ENCODE data around the gene HAUS6.
"Not testable (repeated sequence)": the region's sequence is repeated elsewhere in the genome, so short reads cannot be mapped to it uniquely, and the experiment has no call there.

The HAUS6 gene

DNA sequence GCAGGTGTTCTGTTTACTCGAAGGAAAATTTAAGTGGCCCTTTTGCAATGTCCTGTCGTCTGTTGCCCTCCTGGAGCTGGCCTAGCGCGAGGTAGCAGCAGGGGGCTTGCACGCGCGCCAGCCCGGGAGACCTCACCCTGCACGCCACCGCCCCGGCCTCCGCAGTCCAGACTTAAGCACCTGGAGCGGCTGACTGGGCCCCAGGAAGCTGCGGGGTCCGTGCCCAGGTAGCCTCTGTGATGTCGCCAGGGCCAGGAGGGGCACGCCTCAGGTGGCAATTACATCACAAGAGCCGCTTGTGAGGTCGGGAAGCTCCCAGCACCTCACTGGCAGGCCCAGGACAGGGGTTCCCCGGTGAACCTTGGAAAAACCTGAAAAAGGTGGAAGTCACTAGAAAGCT is 69.7 kb downstream of the HAUS6 start, which contains the start of gene SAXO1:
Gene SAXO1 (minus strand): TSS at position 195 of the 400 bp plus-strand sequence. CDS start 301 bp downstream, outside the sequence.
- no peak for DNase-seq (ENCODE audit: low spot score)

DNA sequence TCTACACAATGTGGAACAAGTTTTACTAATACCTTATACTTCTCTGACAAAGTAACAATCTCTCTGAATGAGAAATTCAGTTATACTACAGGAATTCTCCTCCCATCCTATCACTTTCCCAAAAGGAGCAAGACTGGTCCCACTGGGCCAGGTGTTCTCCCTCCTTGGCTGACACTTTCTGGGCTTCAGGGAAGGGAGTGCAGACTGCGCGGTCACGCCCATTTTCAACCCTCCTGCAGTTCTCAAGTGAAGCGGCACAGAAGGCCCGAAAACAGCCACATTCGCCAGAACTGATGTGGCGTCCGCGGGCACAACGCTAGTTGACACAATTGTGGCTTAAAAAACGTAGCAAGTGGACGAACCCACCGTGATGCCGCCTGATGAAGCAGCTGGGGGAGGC is 70.3 kb downstream of the HAUS6 start:
- DNase-seq (ENCODE audit: low spot score), result no peak

DNA sequence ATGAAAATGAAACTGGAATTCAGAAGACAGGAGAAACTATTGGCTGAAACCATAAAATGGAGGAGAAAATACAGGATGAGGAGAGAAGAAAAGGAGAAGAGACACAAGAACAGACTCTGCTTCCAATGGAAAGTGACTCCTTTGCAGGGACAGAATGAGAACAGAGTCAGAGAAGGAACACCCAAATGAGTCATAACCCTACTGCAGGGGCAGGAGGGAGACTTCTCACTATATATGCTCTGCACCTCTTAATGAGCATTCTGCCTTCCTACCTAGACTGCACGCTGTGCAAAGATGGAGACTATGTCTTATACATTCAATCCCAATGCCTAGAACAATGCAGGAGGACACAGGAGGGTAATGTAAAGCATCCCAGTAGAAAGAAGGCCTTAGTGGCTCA is 71.8 kb downstream of the HAUS6 start:
- no peak for DNase-seq (ENCODE audit: low spot score)

DNA sequence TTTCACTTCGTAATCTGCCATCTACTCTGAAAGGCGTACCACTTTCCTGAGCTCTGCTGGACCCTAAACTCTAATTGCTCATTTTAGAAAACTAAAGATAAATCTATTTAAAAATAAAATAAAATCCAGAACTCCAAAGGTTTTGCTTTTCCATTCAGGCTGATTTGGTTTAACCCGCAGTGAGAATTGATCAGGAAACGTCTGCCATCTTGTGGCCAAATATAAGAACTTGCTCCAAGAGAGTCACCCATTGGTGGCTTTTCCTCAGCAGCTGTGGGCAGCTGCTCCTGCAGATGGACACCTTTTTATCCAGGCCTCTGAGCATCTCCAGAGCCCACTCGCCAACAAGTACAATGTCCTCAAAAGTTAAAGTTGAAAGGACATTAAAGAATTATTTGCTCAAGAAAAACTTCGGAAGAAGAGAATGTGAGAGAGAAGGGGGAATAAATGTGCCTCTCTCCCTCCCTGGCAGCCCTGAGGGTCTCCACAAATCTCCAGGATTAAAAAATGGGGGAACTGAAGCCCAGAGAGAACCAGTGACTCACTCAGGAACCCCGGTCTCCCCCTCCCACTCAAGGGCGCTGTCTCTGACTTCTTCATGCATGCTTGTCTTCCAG is 73.8 kb downstream of the HAUS6 start:
- DNase-seq (ENCODE audit: low spot score), result peak; percentile 53

DNA sequence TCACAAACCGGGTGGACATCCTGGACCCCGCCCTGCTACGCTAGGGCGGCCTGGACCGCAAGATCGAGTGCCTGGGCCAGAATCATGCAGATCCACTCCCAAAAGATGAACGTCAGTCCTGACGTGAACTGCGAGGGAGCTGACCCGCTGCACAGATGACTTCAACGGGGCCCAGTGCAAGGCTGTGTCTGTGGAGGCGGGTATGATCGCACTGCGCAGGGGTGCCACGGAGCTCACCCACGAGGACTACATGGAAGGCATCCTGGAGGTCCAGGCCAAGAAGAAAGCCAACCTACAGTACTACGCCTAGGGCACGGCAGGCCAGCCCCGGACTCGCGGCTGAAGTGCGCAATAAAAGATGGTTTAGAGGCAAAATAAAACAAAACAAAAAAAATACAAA is 74.9 kb downstream of the HAUS6 start:
- DNase-seq (ENCODE audit: low spot score), result no peak

DNA sequence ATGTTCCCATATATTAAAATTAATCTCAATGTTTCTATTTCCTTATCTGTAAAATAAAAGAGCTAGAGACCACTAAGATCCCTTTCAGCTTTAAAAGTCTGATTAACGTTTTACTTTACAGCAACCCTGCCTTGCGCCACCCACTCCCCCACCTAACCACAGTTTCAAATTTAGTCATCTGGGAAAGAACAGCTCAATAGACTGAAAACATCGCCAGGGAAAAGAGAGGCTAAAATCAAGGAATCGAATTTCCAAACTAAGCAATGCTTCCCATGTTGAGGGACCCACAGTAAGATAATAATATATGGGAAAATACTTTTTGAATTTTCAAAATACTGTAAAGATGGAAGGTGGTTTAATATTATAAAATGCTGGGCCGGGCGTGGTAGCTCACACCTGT is 76.3 kb downstream of the HAUS6 start:
- DNase-seq (ENCODE audit: low spot score), result no peak

DNA sequence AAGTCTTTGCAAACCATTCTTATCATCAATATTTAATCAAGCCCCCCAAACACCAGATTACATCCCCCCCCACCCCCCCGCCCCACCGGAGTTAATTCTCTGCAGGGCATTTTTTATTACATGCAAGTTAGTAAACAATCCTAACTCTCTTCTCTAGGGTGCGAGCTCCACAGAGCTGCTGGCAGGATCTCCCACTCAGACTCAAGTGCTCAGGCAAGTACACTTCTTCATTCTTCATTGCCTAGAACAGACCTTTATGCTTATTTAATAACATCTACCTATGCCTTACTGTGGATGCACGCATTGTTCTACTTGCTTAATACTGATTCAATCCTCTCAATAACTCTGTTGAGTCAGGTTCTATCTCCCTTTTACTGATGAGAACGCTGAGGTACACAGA is 79.6 kb downstream of the HAUS6 start:
- no peak for DNase-seq (ENCODE audit: low spot score)

DNA sequence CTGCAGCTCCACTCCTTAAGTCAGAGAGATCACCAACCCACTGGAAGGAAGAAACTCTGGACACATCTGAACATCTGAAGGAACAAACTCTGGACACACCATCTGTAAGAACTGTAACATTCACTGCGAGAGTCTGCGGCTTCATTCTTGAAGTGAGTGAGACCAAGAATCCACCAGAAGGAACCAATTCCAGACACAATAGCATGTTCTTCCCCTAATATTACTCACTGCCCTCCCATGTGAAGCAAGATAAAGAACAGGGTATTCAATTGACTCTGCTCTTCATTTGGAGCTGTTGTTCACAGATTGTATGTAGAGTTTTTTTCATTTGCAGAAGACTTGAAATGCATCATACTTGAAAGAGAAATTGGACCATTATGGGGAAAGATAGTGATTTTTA is 80.5 kb downstream of the HAUS6 start:
- no peak for DNase-seq (ENCODE audit: low spot score)

DNA sequence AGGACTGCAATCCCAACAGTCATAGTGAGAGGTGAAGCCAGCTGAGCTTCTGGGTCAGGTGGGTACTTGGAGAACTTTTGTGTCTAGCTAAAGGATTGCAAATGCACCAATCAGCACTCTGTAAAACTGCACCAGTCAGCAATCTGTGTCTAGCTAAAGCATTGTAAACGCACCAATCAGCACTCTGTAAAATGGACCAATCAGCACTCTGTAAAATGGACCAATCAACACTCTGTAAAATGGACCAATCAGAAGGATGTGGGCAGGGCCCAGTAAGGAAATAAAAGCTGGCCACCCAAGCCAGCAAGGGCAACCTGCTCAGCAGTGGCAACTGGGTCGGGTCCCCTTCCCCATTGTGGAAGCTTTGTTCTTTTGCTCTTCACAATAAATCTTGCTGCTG is 81.1 kb downstream of the HAUS6 start:
- not testable (repeated sequence) for DNase-seq (ENCODE audit: low spot score)

DNA sequence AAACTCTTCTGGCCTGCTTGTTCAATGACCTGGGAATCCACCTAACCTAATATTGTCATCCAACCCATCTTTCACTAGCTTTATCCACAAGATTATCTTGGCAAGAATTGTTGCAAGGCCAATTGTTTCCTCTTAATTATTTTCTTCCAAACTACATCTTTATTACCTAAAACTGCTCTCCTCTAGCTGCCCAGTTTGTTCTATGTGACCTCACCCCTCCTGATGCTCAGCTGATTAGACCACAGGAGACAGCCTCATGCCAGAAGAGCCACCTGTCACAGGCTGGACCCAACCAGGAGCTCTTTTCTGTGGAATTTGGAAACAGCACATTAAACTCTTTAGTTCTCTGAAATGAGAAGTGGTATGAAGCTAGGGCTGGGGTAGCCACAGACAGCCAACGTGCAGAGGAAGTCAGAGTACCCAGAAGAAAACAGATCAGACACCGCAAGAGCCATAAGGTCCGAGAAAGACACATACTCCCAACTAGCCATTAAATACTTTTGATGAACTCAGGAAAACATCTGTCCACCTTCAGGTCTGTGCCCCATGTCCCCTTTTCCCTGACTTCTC is 81.7 kb downstream of the HAUS6 start:
- no peak for DNase-seq (ENCODE audit: low spot score)

DNA sequence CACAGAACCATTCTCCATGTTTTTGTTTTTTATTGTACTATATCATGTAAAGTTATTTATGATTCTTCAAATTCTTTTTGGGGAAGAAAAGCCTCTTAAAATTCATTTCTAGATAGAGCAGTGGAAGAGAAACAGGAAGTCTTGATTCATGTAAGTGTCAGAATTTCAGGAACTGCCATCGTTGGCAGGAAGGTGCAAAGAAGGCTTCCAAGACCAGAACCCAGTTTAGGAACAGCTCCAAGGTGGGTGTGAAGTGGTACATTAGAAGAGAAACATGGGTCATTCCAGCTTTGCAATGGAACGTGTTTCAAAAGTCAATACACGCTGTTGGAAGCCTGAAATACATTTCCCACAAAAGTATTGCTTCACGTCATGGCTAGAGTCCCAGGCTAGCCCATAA is 84.5 kb downstream of the HAUS6 start:
- DNase-seq (ENCODE audit: low spot score), result no peak

DNA sequence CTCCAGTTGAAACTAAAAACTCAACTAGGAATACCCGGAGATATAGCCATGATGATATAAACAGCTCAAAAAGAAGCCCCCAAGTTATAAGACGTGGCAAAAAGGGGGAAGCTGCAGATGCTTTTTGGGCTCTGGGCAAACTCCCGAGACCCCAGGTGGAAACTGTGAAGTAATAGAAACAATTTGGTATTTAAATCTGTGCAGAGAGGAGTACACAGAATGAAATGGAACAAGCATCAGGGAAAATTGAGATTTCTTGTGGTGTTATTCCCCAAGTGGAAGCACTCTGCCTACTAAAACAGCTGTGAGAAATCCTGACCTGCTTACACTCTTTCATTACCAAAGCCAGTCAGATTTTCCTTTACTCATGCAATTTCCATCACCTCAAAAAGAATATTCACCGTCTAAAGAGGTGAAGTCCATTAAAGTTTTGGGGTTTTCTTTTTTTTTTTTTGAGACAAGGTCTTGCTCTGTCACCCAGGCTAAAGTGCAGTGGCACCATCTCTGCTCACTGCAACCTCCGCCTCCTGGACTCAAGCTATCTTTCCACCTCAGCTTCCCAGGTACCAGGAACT is 93.2 kb downstream of the HAUS6 start:
- no peak for DNase-seq (ENCODE audit: low spot score)
